Stimulated activated CD4-positive, alpha-beta T cell treated with anti-CD3 and anti-CD28 coated beads, TNF-alpha, amount 100 ng/mL, for 48 hours (primary cell): ENCODE results near the gene DHX35.
A peak's percentile ranks its signal among the peaks of the same experiment; 100 is the strongest.
"Not testable (repeated sequence)": the region's sequence is repeated elsewhere in the genome, so short reads cannot be mapped to it uniquely, and the experiment has no call there.

ENCODE experiments used
- DNase-seq, 3 donors: peaks; one replicate each; pipeline ENCODE4 v3.0.0-alpha.2; 2020; ENCODE audit warnings: low read depth in 3 of 3

The DHX35 gene

GRCh38 chr20:38941726-38942389, 20.3 kb upstream of the DHX35 start:
- no peak for DNase-seq

GRCh38 chr20:38945012-38945411, 17.1 kb upstream of the DHX35 start:
- no peak for DNase-seq

DNA sequence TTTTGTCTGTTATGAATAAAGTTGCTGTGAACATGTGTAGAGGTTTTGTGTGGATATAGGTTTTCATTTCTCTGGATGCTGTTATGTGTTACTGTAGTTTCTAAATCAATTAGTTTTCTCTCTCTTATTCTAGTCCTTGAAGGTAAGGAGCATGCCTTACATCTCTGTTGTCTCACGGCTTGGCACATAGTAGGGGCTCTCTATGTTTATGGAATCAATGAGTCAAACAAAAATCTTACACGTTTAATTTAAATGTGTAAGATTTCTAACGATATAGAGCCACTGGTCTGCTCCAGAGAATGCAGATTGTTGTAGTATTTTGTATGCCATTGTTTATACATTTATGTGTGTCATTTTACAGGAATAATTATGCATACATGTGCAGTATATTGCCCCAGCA, 15.3 kb upstream of the DHX35 start:
- DNase-seq: no peak

GRCh38 chr20:38947931-38948362, 14.2 kb upstream of the DHX35 start:
- no peak for DNase-seq

DNA sequence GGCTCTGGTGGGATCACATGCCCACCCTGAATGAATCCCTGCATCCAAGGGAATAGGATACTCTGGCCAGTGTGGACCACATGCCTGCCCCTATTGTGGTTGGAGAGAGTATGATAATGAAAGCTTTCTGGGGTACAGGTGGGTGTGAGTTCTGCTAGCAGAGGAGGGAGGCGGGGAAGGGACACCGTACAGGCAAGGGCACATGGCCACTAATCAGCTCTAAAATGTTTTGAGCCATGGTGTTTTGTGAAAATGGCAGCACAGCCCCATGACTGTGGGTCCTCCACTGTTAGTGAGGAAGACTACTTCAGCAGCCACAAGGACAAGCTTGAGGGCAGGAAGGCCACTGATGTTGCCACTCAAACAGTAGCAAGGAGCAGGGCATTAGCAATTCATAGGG, 11.9 kb upstream of the DHX35 start:
- DNase-seq: no peak

- no peak for DNase-seq
Measured at GRCh38 chr20:38951611-38952010, 10.5 kb upstream of the DHX35 start.

GRCh38 chr20:38952153-38952552, 10.0 kb upstream of the DHX35 start:
- no peak for DNase-seq

GRCh38 chr20:38953630-38954340, 8.4 kb upstream of the DHX35 start:
- DNase-seq: no peak

DNA sequence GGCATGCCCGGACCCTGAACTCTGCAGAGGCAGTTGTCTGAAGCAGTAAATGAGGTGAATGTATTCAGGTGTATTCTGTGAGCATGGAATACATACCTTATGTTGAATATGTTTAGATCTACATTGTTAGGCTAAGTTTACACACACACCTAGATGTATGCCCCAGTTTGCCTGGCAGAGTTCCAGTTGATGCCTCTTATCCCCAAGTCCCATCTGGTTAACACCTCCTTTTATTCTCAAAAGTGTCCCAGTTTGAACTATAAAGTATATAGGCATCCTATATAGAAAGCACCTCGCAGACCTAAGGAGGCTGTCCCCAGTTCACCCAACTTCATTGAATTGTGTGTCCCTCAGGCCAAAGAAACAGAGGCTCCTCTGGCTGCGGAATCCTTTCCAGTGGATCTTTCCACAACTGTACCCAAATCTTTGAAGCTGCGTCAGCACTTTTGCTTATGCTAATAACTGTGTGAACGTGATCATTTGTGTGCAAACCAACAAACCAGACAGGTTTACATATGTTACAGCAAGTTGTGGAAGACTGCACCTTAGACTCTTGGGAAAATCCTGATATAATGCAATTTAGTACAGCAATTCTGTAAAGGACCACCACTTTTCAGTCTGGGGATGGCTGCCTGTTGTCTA, 4.8 kb upstream of the DHX35 start:
- DNase-seq: no peak

- no peak for DNase-seq
Measured at GRCh38 chr20:38957915-38958485, 4.1 kb upstream of the DHX35 start.

- DNase-seq: not testable (repeated sequence)
Measured at GRCh38 chr20:38960187-38960687, 1.9 kb upstream of the DHX35 start.

- peak in 1 of 3 donors; percentile 5 for DNase-seq
Measured at GRCh38 chr20:38961530-38962043, 557 bp upstream of the DHX35 start.

- DNase-seq: no peak
Measured at GRCh38 chr20:38962928-38963401, 821 bp downstream of the DHX35 start.

GRCh38 chr20:38963745-38964144, 1.6 kb downstream of the DHX35 start:
- DNase-seq: no peak

DNA sequence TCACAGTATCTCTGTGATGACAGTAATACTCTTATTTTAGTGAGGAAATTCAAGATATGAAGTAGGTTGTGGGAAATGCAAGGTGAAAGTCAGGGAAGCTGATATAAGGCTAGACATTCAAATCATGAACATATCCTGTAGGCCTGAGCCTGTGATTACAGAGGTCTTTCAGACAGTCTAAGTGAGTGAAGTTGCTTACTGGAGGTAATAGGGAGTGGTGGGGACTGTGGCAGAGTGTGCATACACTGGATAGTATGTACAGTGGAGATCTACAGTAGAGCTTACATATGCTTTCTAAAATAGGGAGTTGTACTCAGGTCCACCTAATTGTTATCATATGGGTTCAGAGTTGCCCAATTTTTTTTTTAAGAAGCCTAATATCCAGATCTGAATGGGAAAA, 3.1 kb downstream of the DHX35 start:
- DNase-seq: no peak

DNA sequence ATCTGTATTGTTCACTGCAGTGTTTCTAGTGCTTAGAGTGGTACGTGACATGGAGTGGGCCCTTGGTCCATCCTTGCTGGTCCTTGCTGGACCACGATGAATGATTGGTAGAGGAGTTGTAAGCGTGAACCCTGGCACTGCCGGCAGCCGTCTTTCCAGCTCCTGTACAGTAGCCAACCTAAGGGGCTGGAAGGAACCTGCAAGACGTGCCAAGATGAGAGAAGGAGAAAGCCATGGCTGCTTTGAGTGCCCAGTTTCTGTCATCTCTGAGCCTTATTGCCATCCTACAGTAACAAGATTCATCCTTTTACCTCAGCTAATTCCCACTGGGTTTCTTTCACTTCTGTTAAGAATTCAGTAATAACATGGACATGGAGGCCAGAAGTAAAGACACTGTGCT, 5.9 kb downstream of the DHX35 start:
- DNase-seq: no peak

DNA sequence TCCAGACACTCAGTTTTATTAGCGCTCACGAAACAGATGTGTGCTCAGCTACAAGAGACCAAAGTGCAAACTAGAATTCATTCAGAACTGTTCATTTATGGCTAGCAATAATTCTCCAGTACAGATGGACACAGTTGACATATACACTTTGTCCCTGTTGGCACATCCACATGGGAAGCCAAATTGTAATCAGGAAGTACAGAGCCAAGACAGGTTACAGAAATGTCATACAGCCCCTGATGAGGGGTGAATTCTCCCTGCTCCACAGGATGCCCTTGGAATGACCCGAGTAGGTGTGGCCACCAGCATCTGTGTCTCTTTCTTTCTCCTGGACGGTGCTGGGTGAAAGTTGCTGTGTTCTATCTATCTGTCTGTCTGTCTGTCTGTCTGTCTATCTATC, 7.6 kb downstream of the DHX35 start:
- no peak for DNase-seq

DNA sequence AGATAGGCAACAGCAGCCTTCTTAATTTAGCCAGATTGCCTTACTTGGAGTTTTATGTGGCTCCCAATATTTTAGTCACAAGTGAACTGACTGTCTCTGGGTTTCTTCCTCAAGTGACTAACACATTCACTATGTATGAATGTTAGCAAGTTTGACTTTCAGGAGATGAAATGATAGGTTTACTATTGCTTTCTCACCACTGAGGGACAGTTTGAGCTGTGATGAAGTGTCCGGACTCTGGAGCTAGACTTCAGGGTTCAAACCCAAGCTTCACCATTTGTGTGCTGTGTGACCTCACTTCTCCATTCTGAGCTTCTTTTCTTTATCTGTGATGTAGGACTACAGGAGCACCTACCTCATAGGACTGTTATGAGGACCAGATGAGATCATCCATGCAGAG, 8.2 kb downstream of the DHX35 start:
- DNase-seq: no peak

DNA sequence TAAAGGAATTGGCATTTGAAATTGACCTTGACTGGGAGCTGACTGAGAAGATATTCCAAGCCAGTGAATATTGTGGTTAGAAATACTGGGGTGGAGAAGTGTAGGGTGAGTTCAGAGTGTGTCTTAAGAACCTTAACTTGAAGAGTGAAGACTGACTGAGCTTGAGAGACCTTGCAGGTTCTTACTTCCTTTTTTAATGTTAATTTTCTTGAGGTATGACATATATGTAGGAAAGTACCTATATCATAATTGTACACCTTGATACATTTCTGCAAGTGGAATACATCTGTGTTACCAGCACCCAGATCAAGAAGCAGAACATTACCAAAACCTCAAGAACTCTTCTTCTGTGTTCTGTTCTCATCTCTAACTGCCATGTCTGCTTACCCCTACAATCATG, 11.0 kb downstream of the DHX35 start:
- no peak for DNase-seq

- no peak for DNase-seq
Measured at GRCh38 chr20:38973645-38974044, 11.5 kb downstream of the DHX35 start.

DNA sequence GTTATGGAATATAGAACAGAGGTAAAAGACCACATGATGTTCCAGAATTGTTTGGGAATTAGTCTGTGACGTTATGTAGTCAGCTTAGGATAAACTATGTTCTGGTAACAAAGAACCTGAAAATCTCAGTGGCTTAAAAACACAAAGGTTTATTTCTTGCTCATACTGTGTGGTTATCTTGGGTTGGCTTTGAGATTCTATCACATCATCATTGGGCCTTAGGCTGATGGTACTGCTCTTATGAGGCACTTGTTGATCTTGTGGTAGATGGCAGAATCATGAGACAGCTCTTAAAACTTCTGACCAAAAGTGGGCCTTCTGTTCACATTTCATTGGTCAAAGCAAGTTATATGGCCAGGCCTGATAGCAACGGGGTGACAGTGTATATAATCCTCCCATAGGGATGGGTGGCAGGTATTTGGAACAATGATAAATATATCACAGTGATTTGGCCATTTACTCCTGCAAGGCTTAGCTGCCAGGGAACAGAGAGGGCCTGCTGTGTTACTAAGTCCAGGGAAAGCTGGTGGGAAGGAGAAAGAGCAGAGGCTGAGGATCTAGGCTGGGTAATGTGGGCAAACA, 13.5 kb downstream of the DHX35 start:
- no peak for DNase-seq

DNA sequence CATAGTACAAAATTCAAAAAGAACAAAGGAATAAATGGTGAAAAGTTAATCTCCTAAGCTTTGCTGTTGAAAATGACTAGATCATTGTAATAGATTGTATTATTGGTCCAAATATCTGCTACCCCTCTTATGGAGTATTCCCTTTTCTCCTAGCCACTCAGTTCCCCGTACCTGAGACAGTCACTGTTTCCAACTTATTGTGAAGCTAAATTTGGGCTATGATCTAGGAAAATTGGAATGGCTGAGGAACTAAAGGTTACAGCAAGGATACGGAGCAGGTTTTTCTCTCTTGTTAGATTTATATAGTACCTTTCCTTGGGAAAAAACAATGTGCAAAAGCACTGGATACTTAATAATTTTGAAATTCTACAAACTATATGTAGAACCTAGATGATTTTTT, 17.3 kb downstream of the DHX35 start:
- no peak for DNase-seq
